Astrocyte of the cerebellum (primary cell): ENCODE results near the gene ILRUN.
"Not testable (repeated sequence)": the region's sequence is repeated elsewhere in the genome, so short reads cannot be mapped to it uniquely, and the experiment has no call there.

Experiments used
- DNase-seq: peaks from one replicate; pipeline ENCODE4 v3.0.0-alpha.2; 2011; ENCODE audit warnings: low read depth
- H3K4me3 ChIP-seq: 2 replicates; pipeline ENCODE4 v1.5.1; 2011; ENCODE audit warnings: mild to moderate bottlenecking, low read depth, low read length, moderate library complexity
- CTCF ChIP-seq: IDR thresholded peaks from 2 replicates; pipeline ENCODE4 v1.5.1; 2012; ENCODE audit warnings: low read length, low read depth, moderate library complexity, mild to moderate bottlenecking; ENCODE audit errors: missing control alignments
- in situ Hi-C: cut with HindIII; loops from 2 replicates; pipeline ENCODE4 v1.10.0; 2017; ENCODE audit warnings: low sequenced_read_pairs

ILRUN gene

DNA sequence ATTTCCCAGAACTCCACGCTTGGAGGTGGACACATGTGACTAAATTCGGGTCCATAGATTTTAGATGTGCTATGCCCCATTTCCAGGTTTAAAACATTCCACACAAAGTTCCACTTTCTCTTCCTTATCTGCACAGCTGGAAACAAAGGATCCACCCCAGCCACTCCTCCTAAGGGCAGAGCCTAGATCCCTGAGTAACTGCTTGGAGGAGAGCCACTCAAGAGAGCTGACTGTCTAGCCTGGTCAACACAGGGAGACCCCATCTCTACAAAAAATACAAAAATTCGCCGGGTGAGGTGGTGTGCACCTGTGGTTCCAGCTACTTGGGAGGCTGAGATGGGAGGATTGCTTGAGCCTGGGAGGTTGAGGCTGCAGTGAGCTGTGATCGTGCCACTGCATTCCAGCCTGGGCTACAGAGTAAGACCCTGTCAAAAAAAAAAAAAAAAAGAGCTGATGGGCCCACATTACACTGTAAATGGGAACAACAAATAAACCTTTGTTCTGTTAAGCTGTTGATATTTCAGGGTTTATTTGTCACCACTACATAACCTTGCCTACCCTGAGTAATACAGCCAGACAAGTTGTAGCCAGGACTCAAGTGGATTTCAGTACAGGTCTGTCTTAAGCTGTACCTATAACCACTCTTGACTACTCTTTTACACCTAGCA is 35.0 kb upstream of the ILRUN start:
- no peak for TF ChIP-seq CTCF
- no peak for DNase-seq
- H3K4me3 ChIP-seq, result no peak overlapping the region
- in situ Hi-C loops, result no loop called here

GRCh38 chr6:34729631-34730470 is 33.3 kb upstream of the ILRUN start:
- in situ Hi-C loops, result loop anchor here (10.0 kb wide), 1 partner anchor 85 kb away; no protein-coding TSS in a partner anchor
- TF ChIP-seq CTCF, result no peak
- DNase-seq, result no peak
- H3K4me3 ChIP-seq, result no peak overlapping the region

- TF ChIP-seq CTCF, result no peak
- in situ Hi-C loops, result loop anchor here (10.0 kb wide), 1 partner anchor 89 kb away; no protein-coding TSS in a partner anchor
- no peak for DNase-seq
Observed at GRCh38 chr6:34726055-34726454, 29.5 kb upstream of the ILRUN start.

DNA sequence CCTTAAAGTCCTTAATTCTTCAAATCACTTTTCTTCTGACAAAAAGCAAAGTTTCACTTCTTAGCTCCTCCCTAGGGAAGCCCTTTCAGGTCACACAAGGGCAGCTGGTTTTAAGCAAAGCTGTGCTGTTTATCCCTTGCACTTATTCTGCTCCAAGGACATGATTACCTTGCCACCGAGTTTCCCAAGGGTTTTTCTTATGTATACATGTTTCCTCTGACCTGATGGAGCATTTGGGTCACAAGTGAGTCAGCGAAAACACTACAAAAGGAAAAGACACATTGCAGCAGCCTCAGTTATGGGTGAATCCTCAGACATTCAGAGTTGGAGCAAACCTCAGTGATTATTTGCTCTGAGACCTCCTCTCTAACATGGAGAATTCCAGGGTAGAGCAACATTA is 26.6 kb upstream of the ILRUN start:
- TF ChIP-seq CTCF, result no peak
- no peak for DNase-seq
- in situ Hi-C loops, result loop anchor here (10.0 kb wide), 1 partner anchor 92 kb away; no protein-coding TSS in a partner anchor
- no peak overlapping the region for H3K4me3 ChIP-seq

More at GRCh38 chr6:34726055-34726454, 29.5 kb upstream of the ILRUN start:
- H3K4me3 ChIP-seq, result no peak overlapping the region

GRCh38 chr6:34722451-34722850 is 25.9 kb upstream of the ILRUN start:
- no peak for TF ChIP-seq CTCF
- DNase-seq, result no peak
- in situ Hi-C loops, result loop anchor here (10.0 kb wide), 1 partner anchor 92 kb away; no protein-coding TSS in a partner anchor
- H3K4me3 ChIP-seq, result no peak overlapping the region

- not testable (repeated sequence) for DNase-seq
- in situ Hi-C loops, result loop anchor here (10.0 kb wide), 1 partner anchor 95 kb away; no protein-coding TSS in a partner anchor
Observed at GRCh38 chr6:34720160-34720559, 23.6 kb upstream of the ILRUN start.

GRCh38 chr6:34719646-34720045 is 23.1 kb upstream of the ILRUN start:
- in situ Hi-C loops, result loop anchor here (10.0 kb wide), 1 partner anchor 95 kb away; no protein-coding TSS in a partner anchor
- DNase-seq, H3K4me3 ChIP-seq: not testable (repeated sequence)

More at GRCh38 chr6:34720160-34720559, 23.6 kb upstream of the ILRUN start:
- not testable (repeated sequence) for H3K4me3 ChIP-seq
